ENCODE data around the gene GABBR2.

GABBR2 gene

GRCh38 chr9:98399950-98400683 is 308.6 kb downstream of the GABBR2 start:
- TF ChIP-seq ZNF274 (IDR thresholded peaks at IDR 0.05; ENCODE audit: low read depth, low read length) = no peak
- H3K4me3 ChIP-seq (ENCODE audit: low read length) = no peak overlapping the region

GRCh38 chr9:98396656-98397055 is 312.1 kb downstream of the GABBR2 start:
- TF ChIP-seq ZNF274 (IDR thresholded peaks at IDR 0.05; ENCODE audit: low read depth, low read length) = no peak
- no peak overlapping the region for H3K4me3 ChIP-seq (ENCODE audit: low read length)

DNA sequence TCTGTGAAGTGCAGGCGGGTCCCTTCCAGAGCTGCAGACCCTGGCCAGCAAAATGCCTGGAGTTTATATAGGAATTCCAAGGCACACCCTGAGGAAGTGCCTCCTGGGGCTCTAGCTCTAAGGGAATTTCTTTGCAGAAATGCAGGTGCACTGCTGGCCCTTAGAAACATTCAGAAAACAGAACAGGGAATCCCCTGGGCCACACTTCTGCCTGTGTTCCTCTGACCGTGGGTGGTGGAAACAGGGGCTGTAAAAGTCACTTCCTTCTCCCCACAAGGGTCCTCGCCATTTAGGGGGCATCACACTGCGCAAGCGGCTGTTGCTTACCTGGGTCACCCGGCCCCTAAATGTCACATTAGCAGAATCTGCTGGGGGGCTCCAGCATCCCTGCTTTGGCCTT is 312.5 kb downstream of the GABBR2 start:
- no peak for TF ChIP-seq ZNF274 (IDR thresholded peaks at IDR 0.05; ENCODE audit: low read depth, low read length)
- H3K4me3 ChIP-seq (ENCODE audit: low read length) = no peak overlapping the region

DNA sequence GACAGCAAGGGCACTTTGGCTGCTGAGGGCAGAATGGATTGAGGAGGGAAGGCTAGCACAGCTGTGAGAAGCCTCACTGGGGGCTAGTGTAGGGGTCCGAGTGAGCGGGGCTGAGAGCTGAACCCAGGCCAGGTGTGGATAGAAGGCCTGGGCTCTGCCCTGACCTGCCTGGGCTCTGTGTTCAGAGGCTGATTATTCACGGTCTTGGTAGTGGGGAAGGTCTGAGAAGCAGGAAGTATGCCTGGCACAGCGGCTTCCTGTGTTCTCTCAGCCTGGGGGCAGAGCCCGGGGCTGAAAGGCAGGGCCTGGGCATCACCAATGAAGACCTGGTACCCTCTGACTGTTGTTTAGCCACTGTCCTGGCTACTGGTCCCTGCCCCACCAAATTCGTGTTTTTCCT is 316.9 kb downstream of the GABBR2 start:
- no peak for TF ChIP-seq ZNF274 (IDR thresholded peaks at IDR 0.05; ENCODE audit: low read depth, low read length)
- H3K4me3 ChIP-seq (ENCODE audit: low read length) = no peak overlapping the region

DNA sequence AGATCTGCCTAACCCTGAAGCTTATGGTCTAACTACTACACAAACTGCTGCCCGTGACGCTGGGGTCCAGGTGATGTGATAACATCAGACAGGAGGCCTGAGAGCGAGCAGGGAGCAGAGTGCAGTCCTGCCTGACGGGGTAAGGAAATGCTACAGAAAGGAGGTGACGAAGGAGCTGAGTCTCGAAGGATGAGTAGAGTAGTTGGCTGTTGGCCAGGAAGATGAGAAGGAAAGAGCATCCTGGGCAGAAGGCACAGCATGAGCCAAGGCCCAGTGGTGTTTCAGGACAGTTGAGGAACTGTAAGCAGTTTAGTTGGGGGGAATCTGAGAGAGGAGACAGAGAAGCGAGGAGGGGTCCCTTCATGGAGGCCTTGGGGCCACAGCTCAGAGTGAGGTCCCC is 317.3 kb downstream of the GABBR2 start:
- H3K4me3 ChIP-seq (ENCODE audit: low read length) = no peak overlapping the region
- TF ChIP-seq ZNF274 (IDR thresholded peaks at IDR 0.05; ENCODE audit: low read depth, low read length) = no peak

DNA sequence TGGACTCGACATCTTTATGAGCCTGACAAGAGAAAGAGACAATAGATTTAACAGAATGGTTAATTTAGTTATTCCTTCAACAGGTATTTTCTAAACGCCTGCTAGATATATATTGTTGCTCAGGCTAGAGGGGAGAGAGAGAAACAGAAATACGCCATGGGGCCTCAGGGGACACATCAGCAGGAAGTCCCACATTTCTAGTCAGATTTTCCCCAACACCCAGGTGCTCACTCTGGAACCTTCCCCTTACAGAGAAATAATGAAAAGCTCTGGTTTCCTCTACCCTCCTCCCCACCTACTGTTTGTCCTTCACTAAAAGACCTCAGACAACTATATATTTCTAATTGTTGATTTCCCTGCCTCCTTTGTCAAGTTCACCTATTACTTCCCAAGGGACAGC is 323.0 kb downstream of the GABBR2 start:
- TF ChIP-seq ZNF274 (IDR thresholded peaks at IDR 0.05; ENCODE audit: low read depth, low read length) = no peak
- H3K4me3 ChIP-seq (ENCODE audit: low read length) = no peak overlapping the region

- TF ChIP-seq ZNF274 (IDR thresholded peaks at IDR 0.05; ENCODE audit: low read depth, low read length) = no peak
Measured at GRCh38 chr9:98383758-98384157, 325.0 kb downstream of the GABBR2 start.

GRCh38 chr9:98381311-98382103 is 327.2 kb downstream of the GABBR2 start:
- no peak overlapping the region for H3K4me3 ChIP-seq (ENCODE audit: low read length)
- TF ChIP-seq ZNF274 (IDR thresholded peaks at IDR 0.05; ENCODE audit: low read depth, low read length) = no peak

More at GRCh38 chr9:98383758-98384157, 325.0 kb downstream of the GABBR2 start:
- no peak overlapping the region for H3K4me3 ChIP-seq (ENCODE audit: low read length)

GRCh38 chr9:98380065-98380681 is 328.6 kb downstream of the GABBR2 start:
- H3K4me3 ChIP-seq (ENCODE audit: low read length) = no peak overlapping the region; the same call in 1 of the 2 replicates
- no peak for TF ChIP-seq ZNF274 (IDR thresholded peaks at IDR 0.05; ENCODE audit: low read depth, low read length)

DNA sequence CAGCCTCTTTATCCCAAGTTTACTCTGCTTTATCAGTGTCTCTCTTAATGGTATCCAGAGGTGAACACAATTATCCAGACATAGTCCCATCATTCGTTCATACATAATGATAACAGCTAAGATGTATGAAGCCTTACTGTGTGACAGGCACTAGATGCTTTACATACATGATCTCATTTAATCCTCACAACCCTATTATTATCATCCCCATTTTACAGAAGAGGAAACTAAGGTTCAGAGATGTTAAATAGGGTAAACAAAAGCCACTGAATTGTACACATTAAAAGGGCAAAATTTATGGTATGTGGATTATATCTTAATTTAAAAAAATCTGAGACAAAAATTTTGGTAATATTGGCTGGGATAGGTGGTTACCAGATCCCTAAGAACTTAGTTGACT is 329.2 kb downstream of the GABBR2 start:
- TF ChIP-seq ZNF274 (IDR thresholded peaks at IDR 0.05; ENCODE audit: low read depth, low read length) = no peak
- H3K4me3 ChIP-seq (ENCODE audit: low read length) = no peak overlapping the region

DNA sequence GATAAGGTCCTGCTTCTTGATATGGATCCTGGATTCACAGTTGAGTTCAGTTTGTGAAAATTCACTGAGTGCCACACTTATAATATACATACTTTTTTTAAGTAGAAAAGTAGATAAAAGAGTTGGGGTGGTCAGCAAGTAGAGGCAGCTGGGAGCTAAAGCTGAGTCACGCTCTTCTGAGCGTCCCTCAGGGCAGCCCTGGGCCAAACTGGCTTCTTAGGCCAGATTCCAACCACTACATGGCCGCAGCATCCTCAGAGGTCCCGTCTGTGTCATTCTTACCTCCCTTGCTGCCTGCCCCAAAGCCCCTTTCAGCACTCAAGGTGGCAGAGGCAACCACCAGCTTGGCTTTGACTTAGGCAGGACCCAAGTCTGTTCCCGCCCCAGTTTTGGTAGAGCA is 329.9 kb downstream of the GABBR2 start:
- no peak for TF ChIP-seq ZNF274 (IDR thresholded peaks at IDR 0.05; ENCODE audit: low read depth, low read length)
- H3K4me3 ChIP-seq (ENCODE audit: low read length) = no peak overlapping the region

- TF ChIP-seq ZNF274 (IDR thresholded peaks at IDR 0.05; ENCODE audit: low read depth, low read length) = no peak
- no peak overlapping the region for H3K4me3 ChIP-seq (ENCODE audit: low read length)
Measured at GRCh38 chr9:98378206-98378780, 330.4 kb downstream of the GABBR2 start.

- no peak overlapping the region for H3K4me3 ChIP-seq (ENCODE audit: low read length)
- no peak for TF ChIP-seq ZNF274 (IDR thresholded peaks at IDR 0.05; ENCODE audit: low read depth, low read length)
Measured at GRCh38 chr9:98375138-98375726, 333.5 kb downstream of the GABBR2 start.
